ENCODE results near the gene SH3PXD2A.

SH3PXD2A gene

GRCh38 chr10:103671126-103671895, 184.1 kb downstream of the SH3PXD2A start:
- TF ChIP-seq, protein P1, sequence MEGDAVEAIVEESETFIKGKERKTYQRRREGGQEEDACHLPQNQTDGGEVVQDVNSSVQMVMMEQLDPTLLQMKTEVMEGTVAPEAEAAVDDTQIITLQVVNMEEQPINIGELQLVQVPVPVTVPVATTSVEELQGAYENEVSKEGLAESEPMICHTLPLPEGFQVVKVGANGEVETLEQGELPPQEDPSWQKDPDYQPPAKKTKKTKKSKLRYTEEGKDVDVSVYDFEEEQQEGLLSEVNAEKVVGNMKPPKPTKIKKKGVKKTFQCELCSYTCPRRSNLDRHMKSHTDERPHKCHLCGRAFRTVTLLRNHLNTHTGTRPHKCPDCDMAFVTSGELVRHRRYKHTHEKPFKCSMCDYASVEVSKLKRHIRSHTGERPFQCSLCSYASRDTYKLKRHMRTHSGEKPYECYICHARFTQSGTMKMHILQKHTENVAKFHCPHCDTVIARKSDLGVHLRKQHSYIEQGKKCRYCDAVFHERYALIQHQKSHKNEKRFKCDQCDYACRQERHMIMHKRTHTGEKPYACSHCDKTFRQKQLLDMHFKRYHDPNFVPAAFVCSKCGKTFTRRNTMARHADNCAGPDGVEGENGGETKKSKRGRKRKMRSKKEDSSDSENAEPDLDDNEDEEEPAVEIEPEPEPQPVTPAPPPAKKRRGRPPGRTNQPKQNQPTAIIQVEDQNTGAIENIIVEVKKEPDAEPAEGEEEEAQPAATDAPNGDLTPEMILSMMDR (IDR thresholded peaks at IDR 0.05; ENCODE audit: low read depth, low read length) = no peak
- Histone ChIP-seq H3K27me3 (no peaks in the 10 kb centered on the region), H3K36me3 (no peaks in the 10 kb centered on the region; the same call in 1 of the 2 replicates), H3K4me3 (ENCODE audit: low read depth, low read length) (no peak overlapping the region), H3K4me1 (peaks cover 10% of the 10 kb centered on the region; the same call in 1 of the 2 replicates), H3K9me3 (no peaks in the 10 kb centered on the region)
- no peak for DNase-seq

- no peak overlapping the region for H3K4me3 ChIP-seq (ENCODE audit: low read depth, low read length)
- TF ChIP-seq, protein P1 (IDR thresholded peaks at IDR 0.05; ENCODE audit: low read depth, low read length) = no peak
- DNase-seq = no peak
- H3K9me3 ChIP-seq = no peaks in the 10 kb centered on the region
- H3K4me1 ChIP-seq = peaks cover 10% of the 10 kb centered on the region; the same call in 1 of the 2 replicates
- no peaks in the 10 kb centered on the region for H3K27me3 ChIP-seq
- H3K36me3 ChIP-seq = no peaks in the 10 kb centered on the region; the same call in 1 of the 2 replicates
Observed at GRCh38 chr10:103669944-103670343, 185.4 kb downstream of the SH3PXD2A start.

GRCh38 chr10:103669243-103669929, 186.0 kb downstream of the SH3PXD2A start:
- H3K36me3 ChIP-seq = no peaks in the 10 kb centered on the region; the same call in 1 of the 2 replicates
- no peaks in the 10 kb centered on the region for H3K27me3 ChIP-seq
- H3K9me3 ChIP-seq = no peaks in the 10 kb centered on the region
- DNase-seq = no peak
- H3K4me1 ChIP-seq = peaks cover 10% of the 10 kb centered on the region; the same call in 1 of the 2 replicates
- no peak overlapping the region for H3K4me3 ChIP-seq (ENCODE audit: low read depth, low read length)
- TF ChIP-seq, protein P1 (IDR thresholded peaks at IDR 0.05; ENCODE audit: low read depth, low read length) = no peak

DNA sequence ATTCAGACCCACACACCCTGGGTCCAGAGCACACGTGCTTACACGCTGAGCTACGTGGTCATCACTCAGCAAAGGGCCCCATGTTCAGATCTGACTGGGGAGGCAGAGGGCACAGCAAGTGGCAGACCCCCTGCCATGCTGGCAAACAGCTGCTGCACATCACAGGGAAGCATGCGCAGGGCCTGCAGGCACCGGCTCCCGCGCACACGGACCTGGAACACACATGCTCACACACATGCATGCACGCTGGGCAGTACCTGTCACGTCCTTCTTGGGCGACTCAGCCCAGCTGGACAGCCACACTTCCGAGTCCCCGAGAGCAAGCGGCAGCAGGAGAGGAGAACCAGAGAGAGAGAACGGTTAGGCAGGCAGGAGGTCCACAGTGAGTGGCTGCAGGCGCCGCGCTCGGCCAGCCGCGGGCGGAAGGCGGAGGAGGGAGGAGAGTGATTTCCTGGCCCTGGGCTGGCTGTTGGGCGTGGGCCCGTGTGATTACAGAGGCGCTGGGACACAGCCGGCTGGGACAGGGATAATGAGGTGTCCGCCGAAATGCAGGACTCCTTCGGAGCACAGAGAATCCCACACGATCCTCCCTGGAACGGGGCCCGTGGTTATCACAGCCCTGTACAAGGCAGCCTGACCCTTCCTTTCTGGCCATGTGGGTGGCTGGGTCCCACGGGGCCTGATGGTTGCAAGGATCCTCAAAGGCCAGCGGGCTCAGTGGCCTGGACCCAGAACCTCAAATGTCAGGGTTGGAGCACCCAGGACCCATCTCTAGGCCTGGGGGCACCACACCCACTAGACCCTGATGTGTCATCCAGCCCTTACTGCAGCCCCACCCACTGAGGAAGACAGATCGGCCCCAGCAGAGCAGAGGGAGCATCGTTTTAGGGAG, 186.8 kb downstream of the SH3PXD2A start:
- Histone ChIP-seq H3K9me3 (no peaks in the 10 kb centered on the region), H3K27me3 (no peaks in the 10 kb centered on the region), H3K4me1 (peaks cover 10% of the 10 kb centered on the region; the same call in 1 of the 2 replicates), H3K4me3 (ENCODE audit: low read depth, low read length) (peak overlapping the region; percentile 47), H3K36me3 (no peaks in the 10 kb centered on the region; the same call in 1 of the 2 replicates)
- TF ChIP-seq, protein P1 (IDR thresholded peaks at IDR 0.05; ENCODE audit: low read depth, low read length) = no peak
- DNase-seq = peak; percentile 57

GRCh38 chr10:103667356-103667755, 188.0 kb downstream of the SH3PXD2A start:
- Histone ChIP-seq H3K36me3 (no peaks in the 10 kb centered on the region; the same call in 1 of the 2 replicates), H3K4me1 (peaks cover 10% of the 10 kb centered on the region; the same call in 1 of the 2 replicates), H3K4me3 (ENCODE audit: low read depth, low read length) (no peak overlapping the region), H3K27me3 (no peaks in the 10 kb centered on the region), H3K9me3 (no peaks in the 10 kb centered on the region)
- TF ChIP-seq, protein P1 (IDR thresholded peaks at IDR 0.05; ENCODE audit: low read depth, low read length) = no peak
- peak; percentile 23 for DNase-seq
